ENCODE measurements around the gene FAM131B.

DNA sequence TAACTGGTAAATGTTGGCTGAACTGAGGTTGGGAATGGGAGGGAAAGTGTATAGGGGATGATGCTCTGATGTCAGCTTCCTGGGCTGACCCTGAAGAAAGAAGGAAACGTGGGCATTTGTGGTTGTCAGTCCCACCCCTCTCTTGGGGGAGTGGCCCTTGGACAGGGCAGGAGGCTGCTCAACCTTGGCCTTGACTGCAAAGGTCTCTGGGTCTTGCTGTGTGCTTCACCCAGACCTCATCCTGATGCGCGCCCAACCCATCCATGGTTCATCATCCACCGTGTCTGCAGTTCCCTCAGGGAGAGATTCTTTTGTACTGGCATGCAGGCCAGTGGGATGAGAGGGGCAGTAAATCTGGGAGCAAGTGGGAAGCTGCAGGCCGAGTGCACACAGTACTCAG, 13.9 kb upstream of the FAM131B start:
- TF ChIP-seq, protein P1, sequence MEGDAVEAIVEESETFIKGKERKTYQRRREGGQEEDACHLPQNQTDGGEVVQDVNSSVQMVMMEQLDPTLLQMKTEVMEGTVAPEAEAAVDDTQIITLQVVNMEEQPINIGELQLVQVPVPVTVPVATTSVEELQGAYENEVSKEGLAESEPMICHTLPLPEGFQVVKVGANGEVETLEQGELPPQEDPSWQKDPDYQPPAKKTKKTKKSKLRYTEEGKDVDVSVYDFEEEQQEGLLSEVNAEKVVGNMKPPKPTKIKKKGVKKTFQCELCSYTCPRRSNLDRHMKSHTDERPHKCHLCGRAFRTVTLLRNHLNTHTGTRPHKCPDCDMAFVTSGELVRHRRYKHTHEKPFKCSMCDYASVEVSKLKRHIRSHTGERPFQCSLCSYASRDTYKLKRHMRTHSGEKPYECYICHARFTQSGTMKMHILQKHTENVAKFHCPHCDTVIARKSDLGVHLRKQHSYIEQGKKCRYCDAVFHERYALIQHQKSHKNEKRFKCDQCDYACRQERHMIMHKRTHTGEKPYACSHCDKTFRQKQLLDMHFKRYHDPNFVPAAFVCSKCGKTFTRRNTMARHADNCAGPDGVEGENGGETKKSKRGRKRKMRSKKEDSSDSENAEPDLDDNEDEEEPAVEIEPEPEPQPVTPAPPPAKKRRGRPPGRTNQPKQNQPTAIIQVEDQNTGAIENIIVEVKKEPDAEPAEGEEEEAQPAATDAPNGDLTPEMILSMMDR (IDR thresholded peaks at IDR 0.05; ENCODE audit: low read length) = no peak
- TF ChIP-seq EZH2 (IDR thresholded peaks at IDR 0.05; ENCODE audit: borderline replicate concordance, low read length) = no peak

Data from OCI-LY1 (cell line).